ENCODE data around the gene IER5. TPM values are rescaled to one million over a fixed set of nuclear protein-coding genes. Genes with fewer than 3 reads are reported as not detected.
A peak's percentile ranks its signal among the peaks of the same experiment; 100 is the strongest.

Gene IER5
- total RNA-seq (2022) = 8.6 and 9.4 TPM in 2 replicates
- percentile 88 among the genes with signal in this experiment for Bru-seq, nascent RNA
- percentile 77 among the genes with signal in this experiment for BruChase-seq, experiment 1, labeled RNA remaining after a 2-hour chase
- percentile 70 among the genes with signal in this experiment for BruChase-seq, experiment 2, labeled RNA remaining after a 6-hour chase
- long read RNA-seq, full-length matches to known transcripts = 10 of 10 reads
- long read RNA-seq, partial matches to known transcripts = 0 of 10 reads
- long read RNA-seq, other reads (novel, unspliced or antisense) = 0 of 10 reads

DNA sequence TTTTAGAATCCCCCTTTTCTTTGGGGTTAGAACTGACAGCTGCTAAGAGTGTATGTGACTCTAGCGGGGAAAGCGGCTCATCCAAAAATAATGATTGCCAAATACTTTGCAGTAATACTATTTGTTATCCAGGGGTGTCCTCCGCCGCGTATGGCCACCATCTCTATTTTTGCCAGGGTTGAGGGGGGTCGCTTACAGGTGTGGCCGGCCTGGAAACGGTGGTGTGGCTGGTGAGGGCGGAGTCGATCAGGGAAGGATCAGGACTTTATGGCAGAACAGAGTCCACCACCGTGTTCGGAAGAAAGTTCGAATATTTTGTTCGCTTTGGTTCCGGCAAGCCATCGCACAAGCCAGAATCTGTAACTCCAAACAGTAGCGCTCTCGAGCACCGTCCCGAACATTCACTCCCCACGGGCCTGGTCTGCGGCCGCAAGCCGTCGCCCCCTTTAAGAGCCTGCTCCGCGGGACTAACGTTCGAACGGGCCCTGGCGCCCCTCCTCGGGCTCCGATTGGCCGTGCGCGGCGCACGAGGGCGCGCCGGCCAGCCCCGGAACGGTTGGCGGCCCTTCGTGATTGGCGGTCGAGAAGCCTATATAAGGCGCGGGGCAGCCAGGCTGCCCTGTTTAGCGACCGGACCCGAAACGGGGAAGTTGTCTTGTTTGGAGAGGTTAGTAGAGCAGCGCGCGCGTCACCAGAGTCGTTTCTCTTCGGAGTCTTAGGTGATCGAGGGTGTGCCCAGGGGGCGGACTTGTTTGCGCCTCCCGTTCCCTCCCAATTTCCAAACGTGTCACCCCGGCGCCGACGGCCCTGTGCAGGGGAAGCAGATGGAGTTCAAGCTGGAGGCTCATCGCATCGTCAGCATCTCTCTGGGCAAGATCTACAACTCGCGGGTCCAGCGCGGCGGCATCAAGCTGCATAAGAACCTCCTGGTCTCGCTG is at the start of gene IER5:
IER5 (plus strand) TSS at position 622 of the 938 bp plus-strand sequence; CDS start at position 825, 203 bp downstream.
- peaks cover 37% of the 10 kb centered on the region for H3K36me3 Mint-ChIP-seq (ENCODE audit: insufficient read depth, unreplicated experiment)
- H3K9me3 Mint-ChIP-seq (ENCODE audit: unreplicated experiment) = no peaks in the 10 kb centered on the region
- no peaks in the 10 kb centered on the region for H3K9me3 ChIP-seq
- no peaks in the 10 kb centered on the region for H3K27me3 Mint-ChIP-seq (ENCODE audit: insufficient read depth, unreplicated experiment)
- no peaks in the 10 kb centered on the region for H3K27me3 ChIP-seq (replicated peaks; ENCODE audit: control insufficient read depth, insufficient read depth, low read length)
- H3K4me1 ChIP-seq = peaks cover 30% of the 10 kb centered on the region
- TF ChIP-seq, protein P1, sequence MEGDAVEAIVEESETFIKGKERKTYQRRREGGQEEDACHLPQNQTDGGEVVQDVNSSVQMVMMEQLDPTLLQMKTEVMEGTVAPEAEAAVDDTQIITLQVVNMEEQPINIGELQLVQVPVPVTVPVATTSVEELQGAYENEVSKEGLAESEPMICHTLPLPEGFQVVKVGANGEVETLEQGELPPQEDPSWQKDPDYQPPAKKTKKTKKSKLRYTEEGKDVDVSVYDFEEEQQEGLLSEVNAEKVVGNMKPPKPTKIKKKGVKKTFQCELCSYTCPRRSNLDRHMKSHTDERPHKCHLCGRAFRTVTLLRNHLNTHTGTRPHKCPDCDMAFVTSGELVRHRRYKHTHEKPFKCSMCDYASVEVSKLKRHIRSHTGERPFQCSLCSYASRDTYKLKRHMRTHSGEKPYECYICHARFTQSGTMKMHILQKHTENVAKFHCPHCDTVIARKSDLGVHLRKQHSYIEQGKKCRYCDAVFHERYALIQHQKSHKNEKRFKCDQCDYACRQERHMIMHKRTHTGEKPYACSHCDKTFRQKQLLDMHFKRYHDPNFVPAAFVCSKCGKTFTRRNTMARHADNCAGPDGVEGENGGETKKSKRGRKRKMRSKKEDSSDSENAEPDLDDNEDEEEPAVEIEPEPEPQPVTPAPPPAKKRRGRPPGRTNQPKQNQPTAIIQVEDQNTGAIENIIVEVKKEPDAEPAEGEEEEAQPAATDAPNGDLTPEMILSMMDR (IDR thresholded peaks at IDR 0.05; ENCODE audit: insufficient read depth in 1 of 2, low read depth in 1 of 2, low read length in 1 of 2, severe bottlenecking in 1 of 2, unreplicated experiment in 1 of 2) = no peak
- peaks cover 26% of the 10 kb centered on the region for H3K4me1 Mint-ChIP-seq (ENCODE audit: low read depth, unreplicated experiment)
- H3K4me3 ChIP-seq (ENCODE audit: low read depth, low read length) = peak within 1 kb of the TSS; percentile 76
- H3K4me3 Mint-ChIP-seq (ENCODE audit: unreplicated experiment) = peak within 1 kb of the TSS; percentile 97
- TSS peak; percentile 97 for BruUV-seq (replicated peaks)
- H3K36me3 ChIP-seq (ENCODE audit: control insufficient read depth, insufficient read depth, low read length) = no peaks in the 10 kb centered on the region
- DNase-seq = peak; percentile 95 to 97
- peak within 1 kb of the TSS; percentile 64 for H3K27ac Mint-ChIP-seq (ENCODE audit: unreplicated experiment)
- intact Hi-C loops (cut with micrococcal nuclease; ENCODE audit: unreplicated experiment) = loop anchor here (1.0 to 2.0 kb wide), 3 partner anchors 16 to 65 kb away; no protein-coding TSS in a partner anchor
- ChIA-PET POLR2A (interaction anchor here (0.6 to 1.3 kb wide), 7 partner anchors 12 to 1200 kb away, joined by 3 to 9 read pairs (median 4); no protein-coding TSS in a partner anchor), CTCF (no interaction called here)

DNA sequence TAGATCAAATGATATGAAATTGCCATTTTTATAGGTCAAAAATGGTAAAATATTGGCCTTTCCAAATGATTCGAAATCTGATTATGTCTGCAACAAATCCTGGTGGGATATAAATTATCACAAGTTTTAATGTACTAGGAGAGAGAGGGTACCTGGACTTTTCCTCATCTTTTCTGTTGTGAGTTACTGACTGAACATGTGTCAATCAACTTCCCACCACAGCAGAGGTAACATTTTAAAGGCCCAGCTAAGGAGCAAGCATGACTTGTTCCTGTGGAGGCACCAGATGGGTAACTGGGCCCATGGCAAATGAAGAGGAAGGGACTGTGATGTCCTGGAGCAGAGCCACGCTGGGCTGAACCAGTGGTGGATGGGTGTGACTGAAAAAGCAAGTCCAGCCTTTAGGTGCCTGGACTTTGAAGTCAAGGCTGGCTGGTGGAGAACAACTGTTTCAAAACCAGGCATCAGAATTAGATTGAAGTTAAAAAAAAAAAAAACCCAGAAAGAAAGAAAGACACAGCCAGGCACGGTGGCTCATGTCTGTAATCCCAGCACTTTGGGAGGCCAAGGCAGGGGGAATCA is 48.1 kb upstream of the IER5 start:
- Mint-ChIP-seq H3K4me1 (ENCODE audit: low read depth, unreplicated experiment) (peaks cover 21% of the 10 kb centered on the region), H3K27me3 (ENCODE audit: insufficient read depth, unreplicated experiment) (no peaks in the 10 kb centered on the region), H3K36me3 (ENCODE audit: insufficient read depth, unreplicated experiment) (no peaks in the 10 kb centered on the region), H3K27ac (ENCODE audit: unreplicated experiment) (no peak overlapping the region), H3K4me3 (ENCODE audit: unreplicated experiment) (no peak overlapping the region), H3K9me3 (ENCODE audit: unreplicated experiment) (no peaks in the 10 kb centered on the region)
- Histone ChIP-seq H3K9me3 (no peaks in the 10 kb centered on the region), H3K27me3 (replicated peaks; ENCODE audit: control insufficient read depth, insufficient read depth, low read length) (no peaks in the 10 kb centered on the region), H3K36me3 (ENCODE audit: control insufficient read depth, insufficient read depth, low read length) (no peaks in the 10 kb centered on the region), H3K4me3 (ENCODE audit: low read depth, low read length) (no peak overlapping the region), H3K4me1 (peaks cover 26% of the 10 kb centered on the region)
- BruUV-seq (replicated peaks) = no TSS peak
- DNase-seq = no peak
- ChIA-PET POLR2A (no interaction called here), CTCF (no interaction called here)
- TF ChIP-seq, protein P1 (IDR thresholded peaks at IDR 0.05; ENCODE audit: insufficient read depth in 1 of 2, low read depth in 1 of 2, low read length in 1 of 2, severe bottlenecking in 1 of 2, unreplicated experiment in 1 of 2) = no peak
- intact Hi-C loops (cut with micrococcal nuclease; ENCODE audit: unreplicated experiment) = no loop called here

Data from Caco-2 (cell line).